HG03342 (cell line): ENCODE measurements around the gene B4GALT6.
"Not testable (repeated sequence)": the region's sequence is repeated elsewhere in the genome, so short reads cannot be mapped to it uniquely, and the experiment has no call there.

Source experiments
- ATAC-seq: cut with Tn5 transposase; IDR thresholded peaks from one replicate; pipeline ENCODE4 v1.9.1; 2021; ENCODE audit warnings: mild to moderate bottlenecking, moderate library complexity; ENCODE audit not compliant: unreplicated experiment

B4GALT6 gene

GRCh38 chr18:31684279-31685096, at the start of gene B4GALT6:
Gene B4GALT6 (minus strand): TSS chr18:31684581. CDS start chr18:31684426, 155 bp downstream.
- ATAC-seq: peak; percentile 33

DNA sequence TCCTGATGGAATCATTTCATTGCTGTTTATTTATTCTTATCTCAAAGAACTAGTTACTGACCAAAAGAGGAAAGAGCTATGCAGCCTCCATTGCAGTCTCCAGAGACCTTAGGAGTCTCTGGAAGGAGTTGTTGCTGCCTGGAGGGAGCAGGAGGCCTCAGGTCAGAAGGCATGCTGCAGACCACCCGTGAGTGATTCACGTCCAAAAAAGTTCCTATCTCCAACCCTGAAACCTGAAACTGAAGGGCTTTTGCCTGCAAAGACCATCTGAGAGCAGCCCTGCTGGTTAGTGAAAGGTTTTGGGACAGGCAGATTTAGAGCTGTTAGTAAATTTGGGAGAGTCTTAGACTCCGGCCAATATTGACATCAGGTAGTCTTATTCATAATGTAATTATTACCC, 47.2 kb upstream of the B4GALT6 start:
- ATAC-seq: no peak

- ATAC-seq: not testable (repeated sequence)
These were observed 44.8 kb upstream of the B4GALT6 start for GRCh38 chr18:31729196-31729595.

GRCh38 chr18:31723990-31724711, 39.8 kb upstream of the B4GALT6 start:
- ATAC-seq: no peak

GRCh38 chr18:31723639-31723989, 39.2 kb upstream of the B4GALT6 start:
- no peak for ATAC-seq

DNA sequence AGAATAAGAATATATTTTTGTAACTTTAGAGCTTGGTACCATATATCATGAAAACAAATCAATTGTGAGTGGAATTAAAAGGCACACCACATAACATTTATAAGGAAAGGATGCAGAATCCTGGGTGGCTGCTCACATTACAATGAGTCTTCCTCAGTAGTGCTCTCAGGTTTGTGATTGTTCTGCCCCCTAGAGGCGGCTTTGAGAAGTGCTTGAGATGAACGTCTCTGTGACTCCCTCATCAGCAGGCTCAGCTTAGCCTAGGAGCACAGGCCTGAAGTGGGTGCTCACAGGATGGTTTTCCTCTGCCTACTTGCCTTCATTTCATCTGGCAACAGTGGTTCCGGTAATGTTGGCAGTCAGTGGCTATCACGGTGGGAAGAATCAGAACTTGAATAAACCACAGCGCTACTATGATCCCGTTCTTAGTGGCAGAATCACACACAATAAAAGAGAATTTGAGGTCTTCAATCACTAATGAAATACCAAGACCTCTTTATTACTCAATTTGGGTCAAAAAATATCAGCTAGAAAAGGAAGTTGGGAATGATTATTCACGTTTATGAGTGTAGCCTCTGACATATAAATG, 38.1 kb upstream of the B4GALT6 start:
- ATAC-seq: peak; percentile 98

DNA sequence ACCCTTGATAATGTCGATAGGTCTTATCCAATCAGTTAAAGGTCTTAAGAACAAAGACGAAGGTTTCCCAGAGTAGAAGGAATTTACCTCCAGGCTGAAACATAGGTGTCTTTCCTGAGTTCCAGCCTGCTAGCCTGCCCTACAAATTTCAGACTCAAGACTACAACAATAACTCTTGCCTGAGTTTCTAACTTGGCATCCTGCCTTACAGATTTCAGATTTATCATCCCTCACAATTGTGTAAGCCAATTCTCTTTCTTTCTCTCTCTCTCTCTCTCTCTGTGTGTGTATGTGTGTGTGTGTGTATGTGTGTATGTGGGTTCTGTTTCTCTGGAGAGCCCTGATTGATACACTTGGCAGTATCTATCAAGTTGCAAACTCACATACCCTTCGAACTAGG, 37.2 kb upstream of the B4GALT6 start:
- no peak for ATAC-seq

DNA sequence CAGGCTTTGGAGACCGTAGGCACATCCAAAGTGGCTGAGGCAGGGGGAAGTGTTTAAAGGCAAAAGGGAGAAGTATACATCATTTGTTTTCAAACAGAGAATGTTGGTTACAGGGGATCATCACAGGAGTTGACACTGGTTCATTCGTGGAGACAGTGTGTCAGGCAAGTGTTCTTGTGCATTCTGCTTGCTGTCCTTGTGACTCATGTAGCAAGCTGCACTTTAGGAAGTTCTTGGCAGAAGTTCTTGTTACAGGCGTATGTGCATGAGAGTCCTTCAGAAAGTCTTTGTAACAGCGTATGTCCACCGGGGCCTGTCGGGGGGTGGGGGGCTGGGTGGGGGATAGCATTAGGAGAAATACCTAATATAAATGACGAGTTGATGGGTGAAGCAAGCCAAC, 36.5 kb upstream of the B4GALT6 start:
- no peak for ATAC-seq

DNA sequence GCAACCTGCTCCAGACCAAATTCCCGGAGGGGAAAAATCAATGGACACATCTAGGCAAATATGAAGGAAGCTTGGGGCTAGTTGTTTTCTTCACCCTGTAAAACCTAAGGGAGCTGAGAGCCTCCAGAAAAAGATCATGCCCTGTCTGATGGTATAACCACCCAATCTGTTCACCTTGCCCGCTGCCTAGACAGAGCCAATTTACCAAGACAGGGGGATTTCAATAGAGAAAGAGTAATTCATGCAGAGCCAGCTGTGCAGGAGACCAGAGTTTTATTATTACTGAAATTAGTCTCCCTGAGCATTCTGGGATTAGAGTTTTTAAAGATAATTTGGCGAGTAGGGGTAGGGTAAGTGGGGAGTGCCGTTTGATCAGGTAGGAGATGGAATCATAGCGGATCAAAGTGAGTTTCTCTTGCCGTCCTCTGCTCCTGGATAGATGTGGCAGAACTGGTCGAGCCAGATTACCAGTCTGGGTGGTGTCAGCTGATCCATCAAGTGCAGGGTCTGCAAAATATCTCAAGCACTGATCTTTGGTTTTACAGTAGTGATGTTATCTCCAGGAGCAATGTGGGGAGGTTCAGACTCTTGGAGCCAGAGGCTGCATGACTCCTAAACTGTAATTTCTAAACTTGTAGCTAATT, 35.1 kb upstream of the B4GALT6 start:
- no peak for ATAC-seq

DNA sequence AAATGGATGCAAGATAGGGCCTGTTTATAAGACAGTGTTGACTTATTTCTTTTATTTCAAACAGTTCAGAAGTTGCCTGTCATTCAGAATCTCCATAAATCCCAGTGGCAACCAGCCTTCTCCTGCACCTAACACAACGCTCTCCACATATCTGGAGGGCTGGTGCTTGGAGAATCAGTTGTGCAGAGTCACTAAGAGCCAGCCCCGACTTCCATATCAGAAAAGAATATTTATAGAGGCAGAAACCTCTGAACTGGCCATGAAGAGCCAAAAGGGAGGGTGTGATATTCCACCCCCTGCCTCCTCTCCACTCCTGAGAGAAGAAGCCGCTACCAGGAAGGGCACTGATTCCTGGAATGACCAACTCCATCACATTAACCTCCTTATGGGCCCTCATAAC, 34.0 kb upstream of the B4GALT6 start:
- ATAC-seq: no peak

- no peak for ATAC-seq
These were observed 32.0 kb upstream of the B4GALT6 start for GRCh38 chr18:31716362-31716761.

- ATAC-seq: no peak
These were observed 27.2 kb upstream of the B4GALT6 start for GRCh38 chr18:31711365-31712172.

DNA sequence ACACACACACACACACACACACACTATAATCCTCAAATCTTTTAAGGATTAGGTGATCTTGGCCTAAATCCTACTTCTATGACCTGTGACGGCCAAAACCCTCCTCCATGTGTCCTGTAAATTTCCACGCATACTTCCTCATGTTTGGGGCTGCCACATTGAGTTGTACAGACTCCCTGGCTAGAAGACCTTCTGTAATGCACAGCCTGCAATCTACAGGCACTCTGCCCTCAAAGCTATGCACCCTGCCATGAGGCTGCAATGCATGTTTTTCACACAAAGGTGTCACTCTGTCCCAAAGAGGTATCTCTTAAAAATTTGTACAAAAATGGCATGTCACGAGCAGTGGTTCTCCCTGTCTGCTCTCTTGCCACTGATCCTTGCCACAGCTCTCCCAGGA, 26.4 kb upstream of the B4GALT6 start:
- ATAC-seq: no peak

- no peak for ATAC-seq
These were observed 23.4 kb upstream of the B4GALT6 start for GRCh38 chr18:31707815-31708214.

DNA sequence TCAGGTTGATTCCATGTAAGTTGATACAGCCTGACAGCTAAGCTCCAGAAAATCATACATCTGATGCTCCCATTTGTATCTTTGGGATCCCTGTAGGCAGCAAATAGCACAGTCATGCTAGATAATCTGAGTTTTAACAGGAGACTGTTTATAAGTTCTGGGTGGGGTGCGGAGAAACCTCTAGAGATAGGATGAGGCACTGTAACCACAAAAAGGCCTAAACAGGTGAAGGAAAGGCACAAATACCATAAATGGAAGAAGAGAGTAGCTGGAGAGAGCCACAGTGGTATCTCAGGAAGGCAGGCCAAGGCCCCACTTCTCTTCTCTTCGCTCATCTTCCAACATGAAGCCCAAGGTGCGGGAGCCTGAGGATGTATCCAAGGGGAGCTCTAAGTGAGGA, 18.1 kb upstream of the B4GALT6 start:
- ATAC-seq: no peak

DNA sequence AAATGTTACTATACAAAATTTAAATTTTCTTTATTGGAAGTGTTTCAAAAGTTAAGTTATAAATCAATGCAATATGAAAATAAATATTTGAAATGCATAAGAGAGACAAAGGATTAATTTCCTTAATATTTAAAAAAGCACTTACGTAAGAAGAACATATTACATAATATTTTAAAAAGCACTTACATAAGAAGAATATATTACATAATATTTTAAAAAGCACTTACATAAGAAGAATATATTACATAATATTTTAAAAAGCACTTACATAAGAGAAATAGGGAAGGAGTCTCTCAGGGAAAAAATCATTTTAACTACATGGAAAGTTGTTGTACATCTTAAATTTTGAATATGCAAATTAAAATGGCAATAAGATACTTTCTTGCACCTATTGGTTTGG, 17.4 kb upstream of the B4GALT6 start:
- no peak for ATAC-seq

- ATAC-seq: no peak
These were observed 16.6 kb upstream of the B4GALT6 start for GRCh38 chr18:31700990-31701389.

DNA sequence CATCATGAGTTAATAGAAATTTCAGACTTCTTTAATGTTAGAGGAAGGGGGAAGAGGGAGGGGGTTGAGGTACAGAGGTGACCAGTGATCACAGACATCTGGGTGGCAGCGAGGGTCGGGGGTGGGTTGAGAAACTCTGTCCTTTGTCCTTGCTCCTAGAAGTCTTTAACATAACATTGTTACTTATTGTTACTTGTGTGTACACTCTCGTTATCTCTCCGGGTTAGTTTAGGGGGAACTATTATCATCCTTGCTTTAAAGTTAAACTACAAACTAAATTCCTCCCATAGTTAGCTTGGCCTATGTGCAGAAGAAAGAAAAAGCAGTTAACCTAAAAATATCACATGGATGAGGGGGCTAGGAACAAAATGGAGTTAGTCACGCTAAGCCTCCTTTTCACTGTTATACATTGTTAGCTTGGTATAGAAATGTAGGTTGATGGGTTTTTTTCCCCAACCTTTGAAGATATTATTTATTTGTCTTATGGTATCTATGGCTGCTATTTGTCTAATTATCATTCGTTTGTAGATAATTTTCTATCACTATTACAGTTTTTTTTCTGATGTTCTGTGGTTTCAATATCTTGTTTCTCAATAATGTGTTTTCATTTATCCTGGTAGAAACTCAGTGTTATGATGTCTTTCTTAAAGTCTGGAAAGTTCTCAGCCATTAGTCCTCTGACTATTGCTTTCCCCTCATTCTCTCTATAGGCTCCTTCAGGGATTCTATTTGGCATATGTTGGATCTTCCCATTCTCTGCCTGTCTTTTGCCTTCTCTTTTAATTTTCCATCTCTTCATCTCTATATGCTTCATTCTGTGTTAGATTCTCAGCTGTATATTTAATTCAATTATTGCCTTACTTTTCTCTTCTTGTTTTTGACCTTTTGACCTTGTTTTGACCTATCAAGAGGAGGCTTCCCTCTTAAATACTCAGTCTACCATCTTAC, 13.2 kb upstream of the B4GALT6 start:
- no peak for ATAC-seq

DNA sequence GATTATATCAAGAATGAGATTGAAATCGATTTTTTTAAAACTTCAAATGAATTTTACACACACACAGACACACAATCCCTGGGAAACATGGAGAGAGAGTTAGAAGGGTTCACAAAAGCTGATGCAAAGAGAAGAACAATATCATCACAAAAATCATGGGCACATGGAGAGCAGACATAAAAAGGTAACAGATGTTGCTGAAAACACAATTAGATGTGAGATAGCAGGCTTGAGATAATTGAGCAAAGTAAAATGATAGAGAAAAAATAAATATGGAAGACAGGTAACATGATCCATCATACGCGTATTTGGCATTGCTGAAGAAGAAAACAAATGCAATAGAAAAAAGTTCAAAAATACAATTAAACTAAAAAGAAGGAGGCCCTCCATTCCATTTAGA, 11.6 kb upstream of the B4GALT6 start:
- ATAC-seq: no peak

DNA sequence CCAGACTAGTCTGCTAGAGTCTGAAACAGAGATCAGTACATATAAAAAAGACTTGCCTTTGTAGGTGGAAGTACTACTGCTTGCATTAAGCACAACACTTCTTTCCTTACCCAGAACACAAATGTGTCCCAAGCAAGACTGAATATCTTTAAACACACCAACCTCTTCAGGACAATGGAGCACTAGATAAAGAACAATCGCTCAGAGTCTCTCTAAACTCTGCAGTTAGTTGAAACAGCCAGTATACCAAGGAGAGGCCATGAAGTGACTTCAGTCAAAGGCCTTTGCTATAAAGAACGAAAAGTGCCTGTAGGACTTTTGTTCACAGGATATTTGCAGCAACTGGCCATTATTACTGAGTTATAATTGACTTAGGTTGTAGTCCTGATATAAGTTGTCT, 9.9 kb upstream of the B4GALT6 start:
- no peak for ATAC-seq
